HG03354 (cell line): ENCODE measurements around the gene GHRHR.
A peak's percentile ranks its signal among the peaks of the same experiment; 100 is the strongest.

ENCODE experiments used
- ATAC-seq: cut with Tn5 transposase; IDR thresholded peaks from one replicate; pipeline ENCODE4 v1.9.1; 2021; ENCODE audit warnings: mild to moderate bottlenecking; ENCODE audit not compliant: unreplicated experiment, poor library complexity, severe bottlenecking

Gene GHRHR

DNA sequence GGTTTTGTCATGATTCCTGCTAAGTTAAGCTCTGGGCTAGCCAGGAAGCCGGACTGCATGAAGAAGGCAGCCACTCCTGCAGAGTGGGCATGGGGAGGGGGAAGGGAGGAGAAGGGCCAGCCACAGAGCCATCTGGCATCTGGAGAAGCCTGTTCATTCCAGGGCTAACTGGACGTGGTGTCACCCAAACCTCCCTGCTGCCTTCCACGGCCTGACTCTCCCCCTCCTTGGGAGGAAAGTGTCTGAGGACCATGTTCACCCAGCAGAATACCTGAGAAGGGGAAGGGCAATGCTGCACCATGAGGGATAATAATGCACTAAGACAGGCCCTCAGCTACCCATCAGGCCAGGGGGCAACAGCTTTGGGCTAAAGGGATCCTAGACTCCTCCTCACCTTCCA lies 36.7 kb upstream of the GHRHR start:
- ATAC-seq = no peak

GRCh38 chr7:30927559-30927958 lies 36.2 kb upstream of the GHRHR start:
- ATAC-seq = no peak

- ATAC-seq = no peak
Observed at GRCh38 chr7:30928254-30928872, 35.4 kb upstream of the GHRHR start.

- ATAC-seq = no peak
Observed at GRCh38 chr7:30929686-30930085, 34.1 kb upstream of the GHRHR start.

GRCh38 chr7:30930621-30931020 lies 33.1 kb upstream of the GHRHR start:
- no peak for ATAC-seq

GRCh38 chr7:30931161-30931928 lies 32.4 kb upstream of the GHRHR start:
- no peak for ATAC-seq

DNA sequence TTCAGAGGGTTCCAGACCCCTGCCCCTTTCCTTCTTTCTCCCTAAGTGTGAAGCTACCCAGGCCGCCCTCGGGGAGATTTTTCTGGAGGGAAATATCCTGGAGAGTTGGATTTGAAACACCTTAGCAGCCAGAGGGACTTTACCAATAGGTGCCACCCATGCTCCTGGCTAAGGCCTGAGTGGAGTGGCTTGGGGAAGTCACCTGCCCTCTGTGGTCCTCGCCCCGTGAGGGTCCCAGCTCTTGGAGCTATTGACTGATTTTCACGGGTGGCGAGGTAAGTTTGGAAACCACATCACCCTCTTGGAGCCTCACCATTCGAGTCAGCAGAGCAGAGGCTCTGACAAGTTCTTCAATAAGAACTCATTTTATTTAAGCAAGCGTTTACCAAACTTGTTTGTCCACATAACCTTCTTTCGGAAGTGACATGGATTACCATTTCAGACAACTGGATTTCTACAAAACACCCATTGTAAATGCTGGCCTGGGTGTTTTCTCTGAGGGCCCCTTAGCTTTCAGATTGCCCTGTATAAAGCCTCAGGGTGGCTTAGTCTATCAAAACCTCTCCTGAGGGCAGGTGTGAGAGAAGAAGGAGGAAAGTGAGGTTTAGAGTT lies 31.7 kb upstream of the GHRHR start:
- ATAC-seq = no peak

- no peak for ATAC-seq
Observed at GRCh38 chr7:30932562-30932961, 31.2 kb upstream of the GHRHR start.

GRCh38 chr7:30933124-30933974 lies 30.4 kb upstream of the GHRHR start:
- no peak for ATAC-seq

- ATAC-seq = no peak
Observed at GRCh38 chr7:30934225-30934624, 29.5 kb upstream of the GHRHR start.

- ATAC-seq = no peak
Observed at GRCh38 chr7:30934732-30935568, 28.8 kb upstream of the GHRHR start.

DNA sequence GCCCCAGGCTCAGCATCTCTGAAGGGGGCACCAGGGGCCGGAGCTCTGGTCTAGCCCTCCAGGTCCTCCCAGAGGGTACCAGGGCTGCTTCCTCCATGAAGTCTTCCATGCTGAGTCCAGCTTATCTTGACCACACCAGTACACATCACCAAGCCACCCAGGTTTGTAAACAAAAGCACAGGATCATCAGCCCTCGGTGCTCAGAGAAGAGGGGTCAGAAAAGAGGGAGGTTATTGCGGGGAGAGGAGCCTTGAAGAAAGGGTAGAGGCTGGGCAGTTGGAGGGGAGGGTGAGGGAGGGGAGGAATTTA lies 28.2 kb upstream of the GHRHR start:
- no peak for ATAC-seq

DNA sequence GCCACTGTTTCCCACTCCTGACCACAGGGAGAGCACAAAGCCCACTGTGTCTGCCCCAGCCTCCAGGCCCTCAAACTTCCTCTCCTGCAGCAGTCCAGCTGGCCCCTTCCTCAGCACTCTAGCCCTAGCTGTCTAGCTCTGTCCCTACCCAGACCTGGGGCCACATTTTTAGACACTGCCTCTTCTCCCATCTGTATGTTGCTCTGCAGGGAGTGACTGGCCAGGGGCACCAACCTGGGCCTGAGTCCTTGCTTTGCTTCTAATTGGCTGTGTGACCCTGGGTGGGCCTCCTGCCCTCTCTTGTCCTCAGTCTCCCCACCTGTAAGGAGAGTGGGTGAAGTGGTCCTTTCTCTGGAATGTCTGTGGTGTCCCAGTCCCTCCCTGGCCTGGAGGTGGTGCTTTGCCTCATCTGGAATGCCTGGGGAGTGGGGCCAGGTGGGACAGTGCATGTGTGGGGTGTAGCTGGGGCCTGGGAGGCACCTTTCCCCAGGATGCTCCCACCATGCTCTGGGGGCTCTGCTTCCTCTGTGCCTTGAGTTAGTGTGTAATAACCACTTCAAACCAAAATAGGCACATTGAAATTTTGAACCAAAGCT lies 27.0 kb upstream of the GHRHR start:
- ATAC-seq = no peak

DNA sequence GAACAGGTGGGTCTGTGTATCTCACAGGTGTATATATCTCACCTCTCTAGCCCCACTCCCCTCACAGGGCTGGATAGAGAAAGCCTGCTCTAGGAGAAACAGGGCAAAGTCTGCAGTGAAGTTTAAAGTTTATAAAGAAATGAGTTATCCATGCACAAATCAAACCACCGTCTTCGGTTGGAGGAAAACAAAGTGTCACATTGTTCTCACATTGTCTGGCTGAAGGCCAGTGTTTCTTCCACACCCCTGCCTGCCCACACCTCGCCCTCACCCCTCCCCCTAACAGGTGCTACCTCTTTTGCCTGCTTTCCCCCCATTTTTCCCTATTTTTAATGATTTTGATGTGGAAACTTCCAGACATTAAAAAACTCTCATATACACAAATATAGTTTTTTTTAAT lies 26.3 kb upstream of the GHRHR start:
- ATAC-seq = no peak

GRCh38 chr7:30938435-30939316 lies 25.1 kb upstream of the GHRHR start:
- ATAC-seq = peak; percentile 83

- no peak for ATAC-seq
Observed at GRCh38 chr7:30941582-30942323, 22.0 kb upstream of the GHRHR start.

GRCh38 chr7:30950197-30950596 lies 13.6 kb upstream of the GHRHR start:
- no peak for ATAC-seq

GRCh38 chr7:30954914-30955313 lies 8.8 kb upstream of the GHRHR start:
- no peak for ATAC-seq
